Suprapubic skin (tissue), 4 donors: ENCODE results near the gene GJD2. TPM values are rescaled to one million over a fixed set of nuclear protein-coding genes. Genes with fewer than 3 reads are reported as not detected.

Source experiments
- DNase-seq, 2 donors: peaks; one replicate each; pipeline ENCODE4 v3.0.0-alpha.2; 2019; ENCODE audit warnings: low spot score in 2 of 2
- H3K27ac ChIP-seq: fragments of 200-600 bp; sonication (generic); one replicate; pipeline ENCODE4 v1.5.1; 2019
- H3K27me3 ChIP-seq: fragments of 200-600 bp; sonication (generic); one replicate; pipeline ENCODE4 v1.5.1; 2019
- H3K36me3 ChIP-seq: fragments of 200-600 bp; sonication (generic); one replicate; pipeline ENCODE4 v1.5.1; 2019
- H3K4me1 ChIP-seq: fragments of 200-600 bp; sonication (generic); one replicate; pipeline ENCODE4 v1.5.1; 2019
- H3K4me3 ChIP-seq: fragments of 200-600 bp; sonication (generic); one replicate; pipeline ENCODE4 v1.5.1; 2019; ENCODE audit warnings: mild to moderate bottlenecking
- H3K9me3 ChIP-seq: fragments of 200-600 bp; sonication (generic); one replicate; pipeline ENCODE4 v1.5.1; 2019
- CTCF ChIP-seq, 2 donors: fragments of 200-600 bp in 1 of 2; fragments of 450-650 bp in 1 of 2; sonication (generic) in 1 of 2; IDR thresholded peaks; one replicate each; pipeline ENCODE4 v1.5.1; 2016 to 2019; ENCODE audit warnings: antibody characterized with exemption in 2 of 2, mild to moderate bottlenecking in 1 of 2, moderate library complexity in 1 of 2
- EP300 ChIP-seq: sonication (generic); formaldehyde crosslinking; IDR thresholded peaks from one replicate; pipeline ENCODE4 v1.6.1; 2017; ENCODE audit warnings: antibody characterized with exemption
- POLR2A ChIP-seq, 2 donors: fragments of 450-650 bp; IDR thresholded peaks; one replicate each; pipeline ENCODE4 v1.6.1; 2017; ENCODE audit warnings: antibody characterized with exemption in 2 of 2, mild to moderate bottlenecking in 2 of 2, moderate library complexity in 2 of 2
- POLR2AphosphoS5 ChIP-seq, 3 donors: sonication (generic); formaldehyde crosslinking; IDR thresholded peaks; one replicate each; pipeline ENCODE4 v1.6.1; 2017; ENCODE audit warnings: antibody characterized with exemption in 3 of 3
- WGBS: methylation state at CpG from one replicate; pipeline ENCODE4 v1.1.5; 2018; 5-methylcytosine and 5-hydroxymethylcytosine counted together
- total RNA-seq, 4 donors: library from RNA; depleted of rRNA; stranded (reverse); fragments of >200 nt; gene quantifications; one replicate each; pipeline ENCODE4 v1.1.0, GENCODE V29; 2016

Gene GJD2
- total RNA-seq, 4 donors from 2014 or later: 0.24 TPM; not detected in 3

GRCh38 chr15:34737477-34737876 is 17.3 kb downstream of the GJD2 start:
- Histone ChIP-seq H3K36me3 (no peaks in the 10 kb centered on the region), H3K9me3 (no peaks in the 10 kb centered on the region), H3K4me1 (no peaks in the 10 kb centered on the region), H3K27me3 (no peaks in the 10 kb centered on the region), H3K27ac (no peak overlapping the region), H3K4me3 (no peak overlapping the region)
- 25% methylated on average over 3 of the region's 3 CpGs for WGBS
- DNase-seq: no peak
- no peak for TF ChIP-seq POLR2A (IDR thresholded peaks at IDR 0.05)
- no peak for TF ChIP-seq POLR2AphosphoS5 (IDR thresholded peaks at IDR 0.05)
- no peak for TF ChIP-seq CTCF (IDR thresholded peaks at IDR 0.05)
- TF ChIP-seq EP300: no peak

GRCh38 chr15:34734303-34734702 is 20.5 kb downstream of the GJD2 start:
- H3K4me1 ChIP-seq: no peaks in the 10 kb centered on the region
- no peak for TF ChIP-seq CTCF (IDR thresholded peaks at IDR 0.05)
- TF ChIP-seq EP300: no peak
- no peak for TF ChIP-seq POLR2A (IDR thresholded peaks at IDR 0.05)
- no peak for TF ChIP-seq POLR2AphosphoS5 (IDR thresholded peaks at IDR 0.05)

GRCh38 chr15:34733621-34734020 is 21.2 kb downstream of the GJD2 start:
- Histone ChIP-seq H3K27ac (no peak overlapping the region), H3K36me3 (no peaks in the 10 kb centered on the region), H3K27me3 (no peaks in the 10 kb centered on the region), H3K4me1 (no peaks in the 10 kb centered on the region), H3K9me3 (no peaks in the 10 kb centered on the region), H3K4me3 (no peak overlapping the region)
- 88% methylated on average over 2 of the region's 2 CpGs for WGBS
- TF ChIP-seq POLR2A (IDR thresholded peaks at IDR 0.05) (no peak), CTCF (IDR thresholded peaks at IDR 0.05) (no peak), POLR2AphosphoS5 (IDR thresholded peaks at IDR 0.05) (no peak), EP300 (no peak)
- DNase-seq: no peak

More at GRCh38 chr15:34734303-34734702, 20.5 kb downstream of the GJD2 start:
- no peak for DNase-seq
- no peaks in the 10 kb centered on the region for H3K9me3 ChIP-seq
- 49% methylated on average over 5 of the region's 5 CpGs for WGBS
- H3K4me3 ChIP-seq: no peak overlapping the region
- H3K27me3 ChIP-seq: no peaks in the 10 kb centered on the region
- no peaks in the 10 kb centered on the region for H3K36me3 ChIP-seq
- no peak overlapping the region for H3K27ac ChIP-seq

GRCh38 chr15:34732430-34732829 is 22.4 kb downstream of the GJD2 start:
- Histone ChIP-seq H3K27me3 (no peaks in the 10 kb centered on the region), H3K4me3 (no peak overlapping the region), H3K9me3 (no peaks in the 10 kb centered on the region), H3K4me1 (no peaks in the 10 kb centered on the region), H3K27ac (no peak overlapping the region), H3K36me3 (no peaks in the 10 kb centered on the region)
- TF ChIP-seq CTCF (IDR thresholded peaks at IDR 0.05) (no peak), POLR2AphosphoS5 (IDR thresholded peaks at IDR 0.05) (no peak)
- 67% methylated on average over 6 of the region's 6 CpGs for whole genome bisulfite sequencing
- no peak for DNase-seq

- no peak overlapping the region for H3K27ac ChIP-seq
Observed at GRCh38 chr15:34730701-34731100, 24.1 kb downstream of the GJD2 start.

More at GRCh38 chr15:34730701-34731100, 24.1 kb downstream of the GJD2 start:
- H3K27me3 ChIP-seq: no peaks in the 10 kb centered on the region
- TF ChIP-seq POLR2AphosphoS5 (IDR thresholded peaks at IDR 0.05) (no peak), CTCF (IDR thresholded peaks at IDR 0.05) (no peak), EP300 (no peak), POLR2A (IDR thresholded peaks at IDR 0.05) (no peak)
- no peak for DNase-seq
- H3K4me1 ChIP-seq: no peaks in the 10 kb centered on the region
- H3K4me3 ChIP-seq: no peak overlapping the region
- H3K36me3 ChIP-seq: no peaks in the 10 kb centered on the region
- WGBS: 63% methylated on average over 3 of the region's 3 CpGs
- no peaks in the 10 kb centered on the region for H3K9me3 ChIP-seq
